ENCODE data around the gene EPHB1. TPM values are rescaled to one million over a fixed set of nuclear protein-coding genes. Genes with fewer than 3 reads are reported as not detected.

Gene EPHB1
- total and polyA plus RNA-seq, 4 donors: 0.23 to 1.7 (median 0.52) TPM

GRCh38 chr3:134992586-134992985, 197.5 kb downstream of the EPHB1 start:
- Histone ChIP-seq H3K36me3 (ENCODE audit: control insufficient read depth in 4 of 4, insufficient read depth in 3 of 4, low read depth in 1 of 4, low read length in 3 of 4) (no peaks in the 10 kb centered on the region), H3K4me3 (ENCODE audit: low read depth in 1 of 3, low read length in 3 of 3) (no peak overlapping the region), H3K9ac (ENCODE audit: low read depth in 1 of 2, low read length in 2 of 2) (no peak overlapping the region), H3K27ac (ENCODE audit: low read depth in 1 of 2, low read length in 2 of 2) (no peak overlapping the region), H3K4me1 (ENCODE audit: control insufficient read depth in 4 of 4, insufficient read depth in 4 of 4, low read length in 3 of 4) (no peaks in the 10 kb centered on the region), H3K27me3 (ENCODE audit: control insufficient read depth in 4 of 4, insufficient read depth in 4 of 4, low read length in 3 of 4) (no peaks in the 10 kb centered on the region), H3K9me3 (ENCODE audit: control insufficient read depth in 4 of 4, low read length in 3 of 4) (no peaks in the 10 kb centered on the region)
- DNase-seq (ENCODE audit: low spot score): no peak
- WGBS: 86% methylated on average over 1 of the region's 1 CpG
- TF ChIP-seq JUND (IDR thresholded peaks at IDR 0.05): no peak
- no peak for TF ChIP-seq GABPA (IDR thresholded peaks at IDR 0.05 in 1 of 2, conservative IDR thresholded peaks at IDR 0.05 in 1 of 2)
- TF ChIP-seq NR2F2 (IDR thresholded peaks at IDR 0.05): no peak
- TF ChIP-seq TAF1 (conservative IDR thresholded peaks at IDR 0.05): no peak
- TF ChIP-seq RXRA (IDR thresholded peaks at IDR 0.05): no peak
- TF ChIP-seq RAD21 (IDR thresholded peaks at IDR 0.05): no peak
- no peak for TF ChIP-seq SP1 (IDR thresholded peaks at IDR 0.05)
- no peak for TF ChIP-seq ZBTB33 (IDR thresholded peaks at IDR 0.05)
- TF ChIP-seq MAX (IDR thresholded peaks at IDR 0.05): no peak
- no peak for TF ChIP-seq EGR1 (IDR thresholded peaks at IDR 0.05; ENCODE audit: low read depth in 2 of 2)
- TF ChIP-seq HNF4A (conservative IDR thresholded peaks at IDR 0.05): no peak

GRCh38 chr3:134993011-134993410, 198.0 kb downstream of the EPHB1 start:
- H3K4me1 ChIP-seq (ENCODE audit: control insufficient read depth in 4 of 4, insufficient read depth in 4 of 4, low read length in 3 of 4): no peaks in the 10 kb centered on the region
- 70% methylated on average over 1 of the region's 1 CpG for WGBS
- H3K9me3 ChIP-seq (ENCODE audit: control insufficient read depth in 4 of 4, low read length in 3 of 4): no peaks in the 10 kb centered on the region
- no peak for DNase-seq (ENCODE audit: low spot score)
- H3K27ac ChIP-seq (ENCODE audit: low read depth in 1 of 2, low read length in 2 of 2): no peak overlapping the region
- no peak overlapping the region for H3K9ac ChIP-seq (ENCODE audit: low read depth in 1 of 2, low read length in 2 of 2)
- H3K27me3 ChIP-seq (ENCODE audit: control insufficient read depth in 4 of 4, insufficient read depth in 4 of 4, low read length in 3 of 4): no peaks in the 10 kb centered on the region
- H3K36me3 ChIP-seq (ENCODE audit: control insufficient read depth in 4 of 4, insufficient read depth in 3 of 4, low read depth in 1 of 4, low read length in 3 of 4): no peaks in the 10 kb centered on the region
- TF ChIP-seq NR2F2 (IDR thresholded peaks at IDR 0.05): no peak
- TF ChIP-seq YY1 (IDR thresholded peaks at IDR 0.05): no peak
- TF ChIP-seq FOXA1 (IDR thresholded peaks at IDR 0.05): no peak
- TF ChIP-seq ZBTB33 (IDR thresholded peaks at IDR 0.05): no peak
- no peak for TF ChIP-seq CTCF (IDR thresholded peaks at IDR 0.05; ENCODE audit: low read depth, low read length, missing input control)
- TF ChIP-seq TAF1 (conservative IDR thresholded peaks at IDR 0.05): no peak
- TF ChIP-seq GABPA (IDR thresholded peaks at IDR 0.05 in 1 of 2, conservative IDR thresholded peaks at IDR 0.05 in 1 of 2): no peak
- no peak for TF ChIP-seq HNF4A (conservative IDR thresholded peaks at IDR 0.05)
- TF ChIP-seq RXRA (IDR thresholded peaks at IDR 0.05): no peak
- no peak for TF ChIP-seq FOXA2 (IDR thresholded peaks at IDR 0.05)
- TF ChIP-seq MAX (IDR thresholded peaks at IDR 0.05): no peak
- no peak overlapping the region for H3K4me3 ChIP-seq (ENCODE audit: low read depth in 1 of 3, low read length in 3 of 3)
